ENCODE measurements around the gene SRSF3.

Gene SRSF3

DNA sequence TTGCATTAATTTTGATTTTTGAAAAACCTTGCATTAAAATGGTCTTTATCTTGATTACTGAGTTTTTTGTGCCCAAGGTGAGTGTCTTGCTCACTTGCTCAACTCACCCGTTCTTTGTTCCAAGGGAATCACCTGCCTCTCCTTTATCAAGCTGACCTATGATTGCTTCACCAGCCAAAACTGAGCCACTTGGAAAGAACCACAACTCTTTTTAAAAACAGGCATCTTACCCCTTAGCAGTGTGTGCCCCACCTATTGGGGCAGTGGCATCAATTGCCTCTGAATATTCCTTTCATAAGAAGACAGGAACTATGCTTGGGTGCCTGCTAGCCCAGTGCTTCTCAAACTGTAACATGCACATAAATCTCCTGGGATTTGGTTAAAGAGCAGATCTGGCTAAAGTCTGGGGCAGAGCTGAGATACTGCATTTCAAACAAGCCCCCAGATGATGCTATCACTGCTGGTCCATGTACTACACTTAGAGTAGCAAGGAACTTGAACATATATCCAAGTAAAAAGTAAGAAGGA lies 43.6 kb upstream of the SRSF3 start:
- DNase-seq (ENCODE audit: low read depth): no peak
- no peak overlapping the region for H3K4me3 ChIP-seq (ENCODE audit: low read length)
- TF ChIP-seq, protein P1, sequence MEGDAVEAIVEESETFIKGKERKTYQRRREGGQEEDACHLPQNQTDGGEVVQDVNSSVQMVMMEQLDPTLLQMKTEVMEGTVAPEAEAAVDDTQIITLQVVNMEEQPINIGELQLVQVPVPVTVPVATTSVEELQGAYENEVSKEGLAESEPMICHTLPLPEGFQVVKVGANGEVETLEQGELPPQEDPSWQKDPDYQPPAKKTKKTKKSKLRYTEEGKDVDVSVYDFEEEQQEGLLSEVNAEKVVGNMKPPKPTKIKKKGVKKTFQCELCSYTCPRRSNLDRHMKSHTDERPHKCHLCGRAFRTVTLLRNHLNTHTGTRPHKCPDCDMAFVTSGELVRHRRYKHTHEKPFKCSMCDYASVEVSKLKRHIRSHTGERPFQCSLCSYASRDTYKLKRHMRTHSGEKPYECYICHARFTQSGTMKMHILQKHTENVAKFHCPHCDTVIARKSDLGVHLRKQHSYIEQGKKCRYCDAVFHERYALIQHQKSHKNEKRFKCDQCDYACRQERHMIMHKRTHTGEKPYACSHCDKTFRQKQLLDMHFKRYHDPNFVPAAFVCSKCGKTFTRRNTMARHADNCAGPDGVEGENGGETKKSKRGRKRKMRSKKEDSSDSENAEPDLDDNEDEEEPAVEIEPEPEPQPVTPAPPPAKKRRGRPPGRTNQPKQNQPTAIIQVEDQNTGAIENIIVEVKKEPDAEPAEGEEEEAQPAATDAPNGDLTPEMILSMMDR (conservative IDR thresholded peaks at IDR 0.05; ENCODE audit: low read depth, low read length): no peak

DNA sequence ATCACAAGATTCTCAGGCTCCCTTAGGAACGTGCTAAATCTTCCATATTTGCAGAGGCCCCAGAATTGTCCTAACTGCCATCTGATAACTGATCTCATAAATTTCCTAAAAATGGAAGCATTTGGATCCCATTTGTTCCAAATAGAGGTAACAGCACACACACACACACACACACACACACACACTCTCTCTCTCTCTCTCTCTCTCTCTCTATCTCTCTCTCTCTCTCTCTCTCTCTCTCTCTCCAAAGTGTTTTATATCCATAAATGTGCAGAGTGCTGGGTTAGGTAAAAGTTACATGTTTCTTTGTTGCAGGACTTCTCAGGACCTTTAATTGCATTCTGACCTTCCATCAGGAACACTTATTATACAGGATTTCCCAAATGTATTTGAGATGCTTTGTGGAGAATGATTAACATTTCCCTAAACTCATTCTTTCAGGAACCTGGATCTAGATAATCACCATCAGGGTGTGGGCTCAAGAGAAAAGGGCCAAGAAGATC lies 38.4 kb upstream of the SRSF3 start:
- no peak for DNase-seq (ENCODE audit: low read depth)
- TF ChIP-seq, protein P1 (conservative IDR thresholded peaks at IDR 0.05; ENCODE audit: low read depth, low read length): no peak
- no peak overlapping the region for H3K4me3 ChIP-seq (ENCODE audit: low read length)

DNA sequence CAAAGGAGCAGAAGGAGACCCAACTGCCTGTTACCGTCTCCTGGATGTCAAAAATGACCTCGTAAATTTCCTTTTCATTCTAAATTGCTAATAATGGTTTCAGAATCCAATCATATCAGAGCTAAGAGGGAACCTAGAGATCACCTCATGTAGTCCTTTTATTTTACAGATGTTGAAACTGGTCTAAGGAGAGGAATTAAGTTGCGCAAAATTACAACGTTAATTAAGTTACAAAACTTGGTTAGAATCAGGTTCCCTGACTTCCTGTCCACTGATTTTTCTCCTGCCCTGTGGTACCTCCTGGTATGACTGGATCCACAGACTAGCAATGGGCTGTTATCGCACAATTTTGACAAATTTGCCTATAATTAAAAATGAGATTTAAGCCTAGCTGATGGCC lies 37.9 kb upstream of the SRSF3 start:
- DNase-seq (ENCODE audit: low read depth): no peak
- TF ChIP-seq, protein P1 (conservative IDR thresholded peaks at IDR 0.05; ENCODE audit: low read depth, low read length): no peak

GRCh38 chr6:36559011-36559793 lies 35.0 kb upstream of the SRSF3 start:
- H3K4me3 ChIP-seq (ENCODE audit: low read length): no peak overlapping the region
- TF ChIP-seq, protein P1 (conservative IDR thresholded peaks at IDR 0.05; ENCODE audit: low read depth, low read length): no peak
- no peak for DNase-seq (ENCODE audit: low read depth)

More for the DNA sequence above, 37.9 kb upstream of the SRSF3 start:
- no peak overlapping the region for H3K4me3 ChIP-seq (ENCODE audit: low read length)

DNA sequence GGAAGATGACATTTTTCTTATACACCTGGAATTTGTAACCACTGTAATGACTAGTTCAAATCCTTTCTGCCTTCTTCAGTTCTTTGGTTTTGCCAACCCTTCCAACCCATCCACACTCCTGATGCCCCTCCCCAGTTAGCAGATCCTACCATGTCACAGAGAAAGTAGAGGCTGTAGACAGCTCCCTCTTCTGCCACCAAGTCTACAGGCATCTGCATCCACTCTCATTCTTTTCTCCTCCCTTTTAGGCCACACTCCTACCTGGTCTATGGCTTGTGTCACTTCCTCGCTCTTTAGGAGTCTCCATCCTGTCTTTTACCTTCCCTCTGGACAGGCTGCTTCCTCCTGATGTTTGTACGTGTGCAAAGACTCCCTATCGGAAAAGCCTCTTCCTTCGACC lies 33.3 kb upstream of the SRSF3 start:
- no peak for DNase-seq (ENCODE audit: low read depth)
- TF ChIP-seq, protein P1 (conservative IDR thresholded peaks at IDR 0.05; ENCODE audit: low read depth, low read length): no peak
- H3K4me3 ChIP-seq (ENCODE audit: low read length): no peak overlapping the region

DNA sequence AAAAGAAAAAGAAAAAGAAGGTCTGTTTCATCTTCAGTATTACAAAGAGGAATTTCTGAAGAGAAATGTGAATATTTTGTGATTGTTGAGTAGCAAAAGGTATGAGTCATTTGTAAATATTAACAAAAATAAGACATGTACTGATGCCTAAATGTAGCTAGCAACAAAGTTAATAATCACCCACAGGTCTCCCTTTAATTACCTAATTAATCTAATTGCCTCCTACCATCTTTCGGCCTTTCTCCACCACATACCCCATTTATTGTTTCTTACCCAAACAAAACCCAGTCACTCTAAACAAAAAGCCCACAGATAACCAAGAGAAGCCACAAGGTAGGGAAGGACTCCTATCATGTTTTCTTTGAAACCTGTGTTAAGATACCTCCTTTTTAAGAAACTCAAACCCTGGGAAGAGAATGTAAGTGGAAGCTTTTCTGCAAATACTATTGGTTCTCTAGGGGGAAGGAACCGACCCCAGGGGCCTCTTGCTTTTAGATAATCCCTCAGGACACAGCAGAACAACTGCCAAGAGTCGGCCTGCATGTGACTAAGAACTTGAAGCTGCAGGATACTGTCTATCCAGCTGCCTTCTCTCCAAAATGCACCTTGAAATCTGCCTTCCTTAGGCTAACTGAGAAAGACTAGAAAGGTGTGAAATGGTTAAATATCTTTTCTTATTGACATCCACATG lies 30.8 kb upstream of the SRSF3 start:
- no peak for DNase-seq (ENCODE audit: low read depth)
- no peak overlapping the region for H3K4me3 ChIP-seq (ENCODE audit: low read length)
- TF ChIP-seq, protein P1 (conservative IDR thresholded peaks at IDR 0.05; ENCODE audit: low read depth, low read length): no peak

Measured in retinal pigment epithelial cell (primary cell).